GM23248 (cell line): ENCODE data around the gene FAM163B.

Experiments
- EZH2 ChIP-seq: fragments of 200-600 bp; sonication (generic); IDR thresholded peaks from 2 replicates; pipeline ENCODE4 v1.6.1; 2018; ENCODE audit warnings: antibody characterized with exemption, mild to moderate bottlenecking; ENCODE audit not compliant: insufficient read depth, poor library complexity, severe bottlenecking
- EZH2phosphoT487 ChIP-seq: fragments of 200-600 bp; sonication (generic); IDR thresholded peaks from 2 replicates; pipeline ENCODE4 v1.6.1; 2018; ENCODE audit warnings: antibody characterized with exemption, moderate library complexity, mild to moderate bottlenecking, low read depth; ENCODE audit not compliant: insufficient read depth

DNA sequence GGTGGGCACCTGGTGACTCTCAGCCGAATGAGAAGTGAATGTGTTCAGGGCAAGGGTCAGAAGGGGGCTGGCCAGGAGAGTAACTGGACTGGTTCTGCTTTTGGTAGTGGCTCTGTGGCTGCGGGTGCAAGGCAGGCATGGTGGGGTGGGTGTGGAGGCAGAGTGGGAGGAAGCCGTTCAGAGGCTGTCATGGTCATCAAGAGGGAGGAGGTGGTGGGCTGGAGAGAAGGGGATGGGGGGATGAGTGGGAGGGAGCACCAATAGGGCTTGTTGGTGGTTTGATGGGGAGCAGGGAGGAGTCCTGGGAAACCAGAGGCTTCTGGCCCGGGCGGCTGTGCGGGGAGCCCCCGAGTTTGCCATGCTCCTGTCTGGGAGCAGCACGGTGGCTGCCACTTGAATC is 13.3 kb downstream of the FAM163B start:
- TF ChIP-seq EZH2 (no peak), EZH2phosphoT487 (no peak)
